HCT116 (cell line): ENCODE results near the gene RHOU. TPM values are rescaled to one million over a fixed set of nuclear protein-coding genes. Genes with fewer than 3 reads are reported as not detected.

Experiments
- ATAC-seq: fragments of 200-7000 bp; cut with Tn5 transposase; 2 replicates; pipeline ENCODE4 v1.9.1; 2020; ENCODE audit warnings: mild to moderate bottlenecking, moderate library complexity
- BruUV-seq: library from RNA; stranded (reverse); fragments of 400-500 nt; replicated peaks from 2 replicates; lab custom pipeline; 2021; lab: Mats Ljungman, UMichigan
- CTCF ChIA-PET: fragments of 300-600 bp; sonication (Branson Sonifier 250); formaldehyde crosslinking; loops from one replicate; lab custom pipeline; 2021; ENCODE audit warnings: antibody characterized with exemption; lab: Charles Lee
- POLR2A ChIA-PET: fragments of 300-600, 350-600 bp; sonication (Branson Sonifier 250); formaldehyde crosslinking; loops from one replicate; lab custom pipeline; 2021; ENCODE audit warnings: antibody characterized with exemption; lab: Charles Lee
- RAD21 ChIA-PET, 2 experiments: fragments of 300-600 bp; sonication (Branson Sonifier 250); formaldehyde crosslinking; loops; one replicate each; lab custom pipeline; 2023; ENCODE audit warnings: low total read pairs in 2 of 2; ENCODE audit not compliant: uncharacterized antibody in 2 of 2, unreplicated experiment in 2 of 2, low non-redundant PET in 1 of 2; lab: Charles Lee
- DNase-seq: peaks from one replicate; pipeline ENCODE4 v3.0.0-alpha.2; 2010; ENCODE audit warnings: low read depth, low spot score
- H2AFZ ChIP-seq: fragments of 200-600 bp; shearing (Covaris generic), sonication (generic); 2 replicates; pipeline ENCODE4 v1.6.1; 2017; ENCODE audit warnings: low read depth, mixed run types, mixed read lengths, antibody characterized with exemption, low read length; ENCODE audit not compliant: poor library complexity, severe bottlenecking
- H3K27ac ChIP-seq: 2 replicates; pipeline ENCODE4 v1.5.1; 2012; ENCODE audit warnings: low read depth, low read length
- H3K27me3 ChIP-seq: fragments of 200-600 bp; sonication (generic); 2 replicates; pipeline ENCODE4 v1.6.1; 2016; ENCODE audit warnings: mixed run types, low read length, mixed read lengths; ENCODE audit not compliant: insufficient read depth
- H3K36me3 ChIP-seq, 2 experiments: fragments of 200-500 bp in 1 of 2; fragments of 200-600 bp in 1 of 2; sonication (Bioruptor generic) in 1 of 2; sonication (generic) in 1 of 2; 2 replicates each; pipeline versions ENCODE4 v1.5.1 to v1.6.1; 2014 to 2016; ENCODE audit warnings: low read length in 2 of 2, inconsistent platforms in 1 of 2, mixed read lengths in 1 of 2, mixed run types in 1 of 2; ENCODE audit not compliant: insufficient read depth in 2 of 2, control insufficient read depth in 1 of 2
- H3K4me1 ChIP-seq, 2 experiments: fragments of 200-600 bp in 1 of 2; sonication (generic) in 1 of 2; 2 replicates each; pipeline versions ENCODE4 v1.5.1 to v1.6.1; 2012 to 2017; ENCODE audit warnings: low read length in 2 of 2, inconsistent platforms in 1 of 2, mild to moderate bottlenecking in 1 of 2, mixed read lengths in 1 of 2, mixed run types in 1 of 2, moderate library complexity in 1 of 2; ENCODE audit not compliant: insufficient read depth in 2 of 2, control insufficient read depth in 1 of 2
- H3K4me2 ChIP-seq: fragments of 200-600 bp; sonication (generic); 2 replicates; pipeline ENCODE4 v1.6.1; 2017; ENCODE audit warnings: mixed run types, low read length, mixed read lengths
- H3K4me3 ChIP-seq, 2 experiments: fragments of 200-600 bp in 1 of 2; sonication (generic) in 1 of 2; replicated peaks in 1 of 2; 2 replicates each; pipeline ENCODE4 v1.5.1; 2011 to 2016; ENCODE audit warnings: low read length in 2 of 2, control low read depth in 1 of 2, low read depth in 1 of 2, mild to moderate bottlenecking in 1 of 2, mixed read lengths in 1 of 2, mixed run types in 1 of 2
- H3K79me2 ChIP-seq: fragments of 200-600 bp; sonication (generic); 2 replicates; pipeline ENCODE4 v1.6.1; 2017; ENCODE audit warnings: mild to moderate bottlenecking, mixed run types, low read length, moderate library complexity, mixed read lengths; ENCODE audit not compliant: insufficient read depth
- H3K9ac ChIP-seq: fragments of 200-600 bp; sonication (generic); 2 replicates; pipeline ENCODE4 v1.6.1; 2016; ENCODE audit warnings: low read length, mixed read lengths
- H3K9me2 ChIP-seq: fragments of 200-600 bp; sonication (generic), shearing (Covaris generic); 2 replicates; pipeline ENCODE4 v1.6.1; 2017; ENCODE audit warnings: mixed run types, mild to moderate bottlenecking, moderate library complexity; ENCODE audit not compliant: insufficient read depth
- H3K9me3 ChIP-seq, 2 experiments: fragments of 200-500 bp in 1 of 2; fragments of 200-600 bp in 1 of 2; sonication (Bioruptor generic) in 1 of 2; sonication (generic) in 1 of 2; 2 replicates each; pipeline ENCODE4 v1.6.1; 2014 to 2017; ENCODE audit warnings: low read length in 2 of 2, mixed read lengths in 2 of 2, inconsistent platforms in 1 of 2, low read depth in 1 of 2, mild to moderate bottlenecking in 1 of 2, mixed run types in 1 of 2, moderate library complexity in 1 of 2; ENCODE audit not compliant: control insufficient read depth in 1 of 2, insufficient read depth in 1 of 2
- H4K20me1 ChIP-seq: fragments of 200-600 bp; sonication (generic), shearing (Covaris generic); 2 replicates; pipeline ENCODE4 v1.6.1; 2017; ENCODE audit warnings: mixed run types, mild to moderate bottlenecking, moderate library complexity; ENCODE audit not compliant: insufficient read depth
- CBX3 ChIP-seq: IDR thresholded peaks from 2 replicates; pipeline ENCODE4 v1.6.1; 2012; ENCODE audit warnings: low read depth
- EGR1 ChIP-seq: IDR thresholded peaks from 2 replicates; pipeline ENCODE4 v1.6.1; 2012; ENCODE audit warnings: low read depth
- EZH2 ChIP-seq: fragments of 200-600 bp; sonication (generic); IDR thresholded peaks from 2 replicates; pipeline ENCODE4 v1.6.1; 2017; ENCODE audit warnings: antibody characterized with exemption, mixed run types
- JUND ChIP-seq: IDR thresholded peaks from 2 replicates; pipeline ENCODE4 v1.6.1; 2012
- POLR2AphosphoS5 ChIP-seq: IDR thresholded peaks from 2 replicates; pipeline ENCODE4 v1.6.1; 2011; ENCODE audit warnings: mild to moderate bottlenecking, low read depth, low read length, moderate library complexity
- RAD21 ChIP-seq: IDR thresholded peaks from 2 replicates; pipeline ENCODE4 v1.6.1; 2012; ENCODE audit warnings: low read depth, mild to moderate bottlenecking
- SIN3A ChIP-seq: IDR thresholded peaks from 2 replicates; pipeline ENCODE4 v1.6.1; 2012; ENCODE audit warnings: low read depth
- SRF ChIP-seq: IDR thresholded peaks from 2 replicates; pipeline ENCODE4 v1.6.1; 2012; ENCODE audit warnings: low read depth
- ZNF274 ChIP-seq: fragments of 200-500 bp; sonication (Bioruptor generic); IDR thresholded peaks from 2 replicates; pipeline ENCODE4 v1.6.1; 2014; ENCODE audit warnings: mild to moderate bottlenecking, low read depth, low read length, inconsistent platforms
- intact Hi-C: fragments of 100-400 bp; cut with micrococcal nuclease; formaldehyde crosslinking; loops from 2 replicates; pipeline ENCODE4 v1.10.0; 2022
- total RNA-seq: library from RNA; stranded (reverse); gene quantifications from one replicate; pipeline ENCODE4 v1.2.1, GENCODE V29; 2021; ENCODE audit not compliant: unreplicated experiment
- TF ChIP-seq, protein P1 (sequence below): IDR thresholded peaks from 2 replicates; pipeline ENCODE4 v1.6.1; 2011; ENCODE audit warnings: mild to moderate bottlenecking, low read length, moderate library complexity; ENCODE audit not compliant: insufficient replicate concordance; ENCODE audit errors: extremely low read depth
- TF ChIP-seq, protein P2 (sequence below): IDR thresholded peaks from 2 replicates; pipeline ENCODE4 v1.6.1; 2012; ENCODE audit warnings: low read depth
- TF ChIP-seq, protein P3 (sequence below): IDR thresholded peaks from 2 replicates; pipeline ENCODE4 v1.6.1; 2012

The RHOU gene
- total RNA-seq, 1 experiment from 2014 or later: 4.0 TPM

DNA sequence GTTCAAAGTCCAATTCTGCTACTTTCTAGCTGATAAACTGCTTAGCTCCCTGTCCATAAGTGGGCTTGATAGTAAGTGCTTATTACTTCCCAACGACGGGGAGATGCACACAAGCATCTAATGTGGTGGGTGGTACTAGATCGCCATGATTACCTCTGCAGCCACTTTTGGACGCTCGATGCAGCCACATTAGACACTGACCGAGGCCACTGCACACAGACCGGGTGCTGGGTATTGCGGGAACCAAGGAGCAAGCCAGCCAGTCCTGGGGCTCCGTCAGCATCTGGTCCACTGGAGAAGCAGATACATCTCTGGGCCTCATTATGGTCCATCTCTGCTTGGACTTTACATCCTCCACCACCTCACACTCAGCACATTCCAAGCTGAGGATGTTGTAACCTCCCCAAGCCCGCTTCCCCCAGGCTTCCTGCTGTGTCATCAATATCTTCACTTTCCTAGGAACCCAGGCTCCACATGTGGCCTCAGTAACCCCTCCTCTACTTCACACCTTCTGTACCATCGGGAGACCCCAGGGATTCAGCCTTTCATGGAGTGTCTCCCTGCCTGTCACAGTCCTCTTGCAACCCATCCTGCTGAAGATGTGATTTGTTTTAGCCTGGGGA lies 48.2 kb downstream of the RHOU start:
- Histone ChIP-seq H2AFZ (no peak overlapping the region), H3K9ac (no peak overlapping the region), H3K27ac (no peak overlapping the region), H3K4me3 (no peak overlapping the region), H3K4me1 (peaks cover 6 to 11% of the 10 kb centered on the region in 2 experiments; a peak in 3 of 4 replicates), H3K9me3 (no peaks in the 10 kb centered on the region; a peak in 1 of 4 replicates), H3K4me2 (no peak overlapping the region), H4K20me1 (no peaks in the 10 kb centered on the region), H3K9me2 (no peaks in the 10 kb centered on the region), H3K79me2 (no peaks in the 10 kb centered on the region), H3K27me3 (no peaks in the 10 kb centered on the region), H3K36me3 (no peaks in the 10 kb centered on the region)
- no TSS peak for BruUV-seq
- ChIA-PET POLR2A (no interaction called here), RAD21 (no interaction called here), CTCF (no interaction called here)
- DNase-seq: no peak
- ATAC-seq: no peak
- TF ChIP-seq EGR1: no peak
- TF ChIP-seq, protein P1, sequence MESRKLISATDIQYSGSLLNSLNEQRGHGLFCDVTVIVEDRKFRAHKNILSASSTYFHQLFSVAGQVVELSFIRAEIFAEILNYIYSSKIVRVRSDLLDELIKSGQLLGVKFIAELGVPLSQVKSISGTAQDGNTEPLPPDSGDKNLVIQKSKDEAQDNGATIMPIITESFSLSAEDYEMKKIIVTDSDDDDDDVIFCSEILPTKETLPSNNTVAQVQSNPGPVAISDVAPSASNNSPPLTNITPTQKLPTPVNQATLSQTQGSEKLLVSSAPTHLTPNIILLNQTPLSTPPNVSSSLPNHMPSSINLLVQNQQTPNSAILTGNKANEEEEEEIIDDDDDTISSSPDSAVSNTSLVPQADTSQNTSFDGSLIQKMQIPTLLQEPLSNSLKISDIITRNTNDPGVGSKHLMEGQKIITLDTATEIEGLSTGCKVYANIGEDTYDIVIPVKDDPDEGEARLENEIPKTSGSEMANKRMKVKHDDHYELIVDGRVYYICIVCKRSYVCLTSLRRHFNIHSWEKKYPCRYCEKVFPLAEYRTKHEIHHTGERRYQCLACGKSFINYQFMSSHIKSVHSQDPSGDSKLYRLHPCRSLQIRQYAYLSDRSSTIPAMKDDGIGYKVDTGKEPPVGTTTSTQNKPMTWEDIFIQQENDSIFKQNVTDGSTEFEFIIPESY: no peak
- TF ChIP-seq SRF: no peak
- TF ChIP-seq SIN3A: no peak
- no peak for TF ChIP-seq RAD21
- TF ChIP-seq ZNF274: no peak
- no peak for TF ChIP-seq CBX3
- TF ChIP-seq EZH2: no peak
- TF ChIP-seq, protein P2, sequence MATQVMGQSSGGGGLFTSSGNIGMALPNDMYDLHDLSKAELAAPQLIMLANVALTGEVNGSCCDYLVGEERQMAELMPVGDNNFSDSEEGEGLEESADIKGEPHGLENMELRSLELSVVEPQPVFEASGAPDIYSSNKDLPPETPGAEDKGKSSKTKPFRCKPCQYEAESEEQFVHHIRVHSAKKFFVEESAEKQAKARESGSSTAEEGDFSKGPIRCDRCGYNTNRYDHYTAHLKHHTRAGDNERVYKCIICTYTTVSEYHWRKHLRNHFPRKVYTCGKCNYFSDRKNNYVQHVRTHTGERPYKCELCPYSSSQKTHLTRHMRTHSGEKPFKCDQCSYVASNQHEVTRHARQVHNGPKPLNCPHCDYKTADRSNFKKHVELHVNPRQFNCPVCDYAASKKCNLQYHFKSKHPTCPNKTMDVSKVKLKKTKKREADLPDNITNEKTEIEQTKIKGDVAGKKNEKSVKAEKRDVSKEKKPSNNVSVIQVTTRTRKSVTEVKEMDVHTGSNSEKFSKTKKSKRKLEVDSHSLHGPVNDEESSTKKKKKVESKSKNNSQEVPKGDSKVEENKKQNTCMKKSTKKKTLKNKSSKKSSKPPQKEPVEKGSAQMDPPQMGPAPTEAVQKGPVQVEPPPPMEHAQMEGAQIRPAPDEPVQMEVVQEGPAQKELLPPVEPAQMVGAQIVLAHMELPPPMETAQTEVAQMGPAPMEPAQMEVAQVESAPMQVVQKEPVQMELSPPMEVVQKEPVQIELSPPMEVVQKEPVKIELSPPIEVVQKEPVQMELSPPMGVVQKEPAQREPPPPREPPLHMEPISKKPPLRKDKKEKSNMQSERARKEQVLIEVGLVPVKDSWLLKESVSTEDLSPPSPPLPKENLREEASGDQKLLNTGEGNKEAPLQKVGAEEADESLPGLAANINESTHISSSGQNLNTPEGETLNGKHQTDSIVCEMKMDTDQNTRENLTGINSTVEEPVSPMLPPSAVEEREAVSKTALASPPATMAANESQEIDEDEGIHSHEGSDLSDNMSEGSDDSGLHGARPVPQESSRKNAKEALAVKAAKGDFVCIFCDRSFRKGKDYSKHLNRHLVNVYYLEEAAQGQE: no peak
- TF ChIP-seq POLR2AphosphoS5: no peak
- TF ChIP-seq, protein P3, sequence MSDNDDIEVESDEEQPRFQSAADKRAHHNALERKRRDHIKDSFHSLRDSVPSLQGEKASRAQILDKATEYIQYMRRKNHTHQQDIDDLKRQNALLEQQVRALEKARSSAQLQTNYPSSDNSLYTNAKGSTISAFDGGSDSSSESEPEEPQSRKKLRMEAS: no peak
- TF ChIP-seq JUND: no peak
- intact Hi-C loops: no loop called here
